Measurements from ENCODE around the gene LPAR6. TPM values are rescaled to one million over a fixed set of nuclear protein-coding genes. Genes with fewer than 3 reads are reported as not detected.

LPAR6 gene
- total RNA-seq, 1 donor from 2014 or later: 21.1 TPM

- Mint-ChIP-seq H3K4me3 (peak overlapping the region; percentile 89), H3K9me3 (peaks cover under 1% of the 10 kb centered on the region), H3K27me3 (ENCODE audit: low read depth) (no peaks in the 10 kb centered on the region), H3K27ac (peak overlapping the region; percentile 98), H3K36me3 (peaks cover 14% of the 10 kb centered on the region), H3K4me1 (peaks cover 39% of the 10 kb centered on the region)
- DNase-seq (ENCODE audit: low spot score in 2 of 2, unreplicated experiment in 2 of 2): no peak
- TF ChIP-seq CTCF (IDR thresholded peaks at IDR 0.05; ENCODE audit: unreplicated experiment): no peak
Measured at GRCh38 chr13:48411841-48412531, 927 bp downstream of the LPAR6 start.

GRCh38 chr13:48411147-48411794, 1.6 kb downstream of the LPAR6 start:
- DNase-seq (ENCODE audit: low spot score in 2 of 2, unreplicated experiment in 2 of 2): no peak
- no peaks in the 10 kb centered on the region for H3K9me3 Mint-ChIP-seq
- no peaks in the 10 kb centered on the region for H3K27me3 Mint-ChIP-seq (ENCODE audit: low read depth)
- TF ChIP-seq CTCF (IDR thresholded peaks at IDR 0.05; ENCODE audit: unreplicated experiment): no peak
- peak overlapping the region; percentile 89 for H3K4me3 Mint-ChIP-seq
- peak overlapping the region; percentile 98 for H3K27ac Mint-ChIP-seq
- peaks cover 9% of the 10 kb centered on the region for H3K36me3 Mint-ChIP-seq
- peaks cover 42% of the 10 kb centered on the region for H3K4me1 Mint-ChIP-seq

GRCh38 chr13:48410199-48410598, 2.7 kb downstream of the LPAR6 start:
- Mint-ChIP-seq H3K9me3 (no peaks in the 10 kb centered on the region), H3K27ac (peak overlapping the region; percentile 30), H3K36me3 (peaks cover 1% of the 10 kb centered on the region), H3K27me3 (ENCODE audit: low read depth) (no peaks in the 10 kb centered on the region), H3K4me3 (peak overlapping the region; percentile 70), H3K4me1 (peaks cover 53% of the 10 kb centered on the region)
- no peak for TF ChIP-seq CTCF (IDR thresholded peaks at IDR 0.05; ENCODE audit: unreplicated experiment)
- DNase-seq (ENCODE audit: low spot score in 2 of 2, unreplicated experiment in 2 of 2): no peak

GRCh38 chr13:48405875-48406274, 7.0 kb downstream of the LPAR6 start:
- TF ChIP-seq CTCF (IDR thresholded peaks at IDR 0.05; ENCODE audit: unreplicated experiment): no peak
- H3K9me3 Mint-ChIP-seq: no peaks in the 10 kb centered on the region
- DNase-seq (ENCODE audit: low spot score in 2 of 2, unreplicated experiment in 2 of 2): no peak
- H3K27ac Mint-ChIP-seq: peak overlapping the region; percentile 31
- H3K36me3 Mint-ChIP-seq: no peaks in the 10 kb centered on the region
- H3K27me3 Mint-ChIP-seq (ENCODE audit: low read depth): no peaks in the 10 kb centered on the region
- no peak overlapping the region for H3K4me3 Mint-ChIP-seq
- H3K4me1 Mint-ChIP-seq: peaks cover 71% of the 10 kb centered on the region

GRCh38 chr13:48404952-48405351, 8.0 kb downstream of the LPAR6 start:
- no peaks in the 10 kb centered on the region for H3K27me3 Mint-ChIP-seq (ENCODE audit: low read depth)
- DNase-seq (ENCODE audit: low spot score in 2 of 2, unreplicated experiment in 2 of 2): no peak
- no peaks in the 10 kb centered on the region for H3K9me3 Mint-ChIP-seq
- no peaks in the 10 kb centered on the region for H3K36me3 Mint-ChIP-seq
- H3K4me1 Mint-ChIP-seq: peaks cover 73% of the 10 kb centered on the region
- no peak overlapping the region for H3K4me3 Mint-ChIP-seq
- no peak for TF ChIP-seq CTCF (IDR thresholded peaks at IDR 0.05; ENCODE audit: unreplicated experiment)
- peak overlapping the region; percentile 81 for H3K27ac Mint-ChIP-seq
